Caco-2 (cell line): ENCODE measurements around the gene SCGB3A1. TPM values are rescaled to one million over a fixed set of nuclear protein-coding genes. Genes with fewer than 3 reads are reported as not detected.

Source experiments
- BruUV-seq: library from RNA; stranded (reverse); fragments of 400-500 nt; replicated peaks from 2 replicates; lab custom pipeline; 2021; lab: Mats Ljungman, UMichigan
- CTCF ChIA-PET: fragments of 300-600 bp; sonication (Branson Sonifier 250); formaldehyde crosslinking; loops from one replicate; lab custom pipeline; 2022; ENCODE audit warnings: antibody characterized with exemption; lab: Charles Lee
- POLR2A ChIA-PET: fragments of 300-600 bp; sonication (Branson Sonifier 250); formaldehyde crosslinking; loops from one replicate; lab custom pipeline; 2022; ENCODE audit warnings: antibody characterized with exemption; lab: Charles Lee
- DNase-seq, 2 experiments: peaks; one replicate each; pipeline versions ENCODE4 v3.0.0 to v3.0.0-alpha.2; 2020 to 2022
- H3K27me3 ChIP-seq: replicated peaks from 2 replicates; pipeline ENCODE4 v1.6.0; 2011; ENCODE audit warnings: low read length; ENCODE audit not compliant: control insufficient read depth, insufficient read depth
- H3K36me3 ChIP-seq: 2 replicates; pipeline ENCODE4 v1.5.1; 2011; ENCODE audit warnings: low read length; ENCODE audit not compliant: control insufficient read depth, insufficient read depth
- H3K4me1 ChIP-seq: fragments of 250-450 bp; sonication (Bioruptor Pico); 2 replicates; pipeline ENCODE4 v1.5.1; 2020; ENCODE audit warnings: mild to moderate bottlenecking
- H3K4me3 ChIP-seq: 2 replicates; pipeline ENCODE4 v1.5.1; 2011; ENCODE audit warnings: low read depth, mild to moderate bottlenecking, control low read depth, low read length
- H3K9me3 ChIP-seq: fragments of 250-450 bp; sonication (Bioruptor Pico); 2 replicates; pipeline ENCODE4 v1.5.1; 2020; ENCODE audit warnings: mild to moderate bottlenecking, moderate library complexity
- H3K27ac Mint-ChIP-seq: one replicate; pipeline ENCODE4 v1.8.0; 2022; ENCODE audit warnings: mixed read lengths; ENCODE audit not compliant: unreplicated experiment
- H3K27me3 Mint-ChIP-seq: one replicate; pipeline ENCODE4 v1.8.0; 2022; ENCODE audit warnings: mixed read lengths; ENCODE audit not compliant: insufficient read depth, unreplicated experiment
- H3K36me3 Mint-ChIP-seq: one replicate; pipeline ENCODE4 v1.8.0; 2022; ENCODE audit warnings: mild to moderate bottlenecking, mixed read lengths; ENCODE audit not compliant: insufficient read depth, unreplicated experiment
- H3K4me1 Mint-ChIP-seq: one replicate; pipeline ENCODE4 v1.8.0; 2022; ENCODE audit warnings: low read depth, mixed read lengths; ENCODE audit not compliant: unreplicated experiment
- H3K4me3 Mint-ChIP-seq: one replicate; pipeline ENCODE4 v1.8.0; 2022; ENCODE audit warnings: mild to moderate bottlenecking, moderate library complexity, mixed read lengths; ENCODE audit not compliant: unreplicated experiment
- H3K9me3 Mint-ChIP-seq: one replicate; pipeline ENCODE4 v1.8.0; 2022; ENCODE audit warnings: mixed read lengths; ENCODE audit not compliant: unreplicated experiment
- intact Hi-C: fragments of 100-400 bp; cut with micrococcal nuclease; formaldehyde crosslinking; loops from one replicate; pipeline ENCODE4 v1.10.0; 2022; ENCODE audit not compliant: unreplicated experiment
- total RNA-seq: library from RNA; stranded (reverse); gene quantifications from 2 replicates; pipeline ENCODE4 v1.2.3, GENCODE V29; 2022
- TF ChIP-seq, protein P1 (sequence below), 2 experiments: fragments of 200-600 bp in 1 of 2; IDR thresholded peaks; 1 replicate in 1 of 2; 2 replicates in 1 of 2; pipeline versions ENCODE4 v1.5.1 to v1.8.0; 2011 to 2022; ENCODE audit warnings: antibody characterized with exemption in 1 of 2, control low read depth in 1 of 2, inconsistent platforms in 1 of 2, low read depth in 1 of 2, low read length in 1 of 2, mild to moderate bottlenecking in 1 of 2, moderate library complexity in 1 of 2; ENCODE audit not compliant: insufficient read depth in 1 of 2, severe bottlenecking in 1 of 2, unreplicated experiment in 1 of 2

SCGB3A1 gene
- total RNA-seq, 1 experiment from 2014 or later = not detected

DNA sequence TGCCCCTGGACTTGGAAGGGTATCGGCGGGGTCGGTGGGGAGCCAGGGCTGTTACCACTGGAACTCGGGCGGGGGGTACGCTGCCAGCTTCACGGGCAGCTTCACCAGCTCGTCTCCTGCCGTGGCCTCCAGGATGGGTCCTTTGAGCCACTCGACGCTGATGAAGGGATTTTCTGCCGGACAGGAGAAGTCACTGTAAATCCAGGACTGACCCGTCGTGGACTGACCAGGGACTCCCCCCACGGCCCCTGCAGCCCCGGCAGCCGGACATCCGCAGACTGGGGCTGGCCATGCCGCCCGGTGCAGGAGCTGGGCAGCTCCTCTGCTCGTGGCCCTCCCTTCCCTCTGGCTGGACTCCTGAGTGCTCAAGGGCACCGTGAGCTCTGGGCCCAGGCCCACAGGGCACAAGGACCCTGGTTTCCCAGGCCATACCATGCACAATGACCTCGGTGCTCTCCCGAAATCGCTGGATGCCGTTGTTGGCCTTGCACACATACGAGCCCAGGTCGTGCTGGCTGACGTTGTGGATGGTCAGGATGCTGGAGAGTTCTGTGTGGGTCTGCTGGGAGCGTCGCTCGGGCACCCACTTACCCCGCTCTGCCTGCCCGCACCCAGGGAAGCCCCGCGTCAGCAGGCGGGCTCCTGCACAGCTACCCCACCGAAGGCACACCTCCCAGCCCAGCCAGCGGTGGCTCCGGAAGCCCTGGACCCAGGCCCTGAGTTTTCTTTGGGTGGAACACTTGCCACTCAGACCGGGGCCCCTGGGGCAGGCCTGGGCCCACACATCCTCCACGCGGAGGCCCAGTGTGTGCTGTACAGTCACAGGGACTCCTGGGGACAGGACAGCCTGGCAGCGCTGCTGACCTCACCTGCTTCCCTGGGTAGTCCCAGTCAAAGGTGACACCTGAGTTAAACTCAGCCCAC lies 37.8 kb upstream of the SCGB3A1 start:
- H3K4me1 Mint-ChIP-seq = no peaks in the 10 kb centered on the region
- BruUV-seq = no TSS peak
- H3K27me3 ChIP-seq = no peaks in the 10 kb centered on the region

DNA sequence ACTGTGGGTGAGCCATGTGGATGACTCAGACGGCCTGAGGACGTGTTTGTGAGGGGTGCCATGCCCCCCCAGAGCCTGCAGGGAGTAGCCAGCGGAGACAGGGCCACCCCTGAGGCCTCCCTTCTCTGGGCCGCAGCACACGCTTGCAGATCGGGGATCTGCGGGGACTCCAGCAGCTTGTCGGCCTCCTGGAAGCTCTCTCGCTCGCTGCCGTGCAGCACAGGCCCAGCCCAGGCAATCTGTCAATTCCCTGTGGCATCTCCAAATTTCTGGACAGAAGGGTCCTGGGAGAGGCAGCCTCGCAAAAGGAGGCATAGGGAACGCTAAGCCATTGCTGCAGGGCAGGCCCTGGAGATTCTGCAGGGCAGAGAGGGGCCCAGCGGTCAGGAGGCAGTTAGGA lies 36.9 kb upstream of the SCGB3A1 start:
- TF ChIP-seq, protein P1, sequence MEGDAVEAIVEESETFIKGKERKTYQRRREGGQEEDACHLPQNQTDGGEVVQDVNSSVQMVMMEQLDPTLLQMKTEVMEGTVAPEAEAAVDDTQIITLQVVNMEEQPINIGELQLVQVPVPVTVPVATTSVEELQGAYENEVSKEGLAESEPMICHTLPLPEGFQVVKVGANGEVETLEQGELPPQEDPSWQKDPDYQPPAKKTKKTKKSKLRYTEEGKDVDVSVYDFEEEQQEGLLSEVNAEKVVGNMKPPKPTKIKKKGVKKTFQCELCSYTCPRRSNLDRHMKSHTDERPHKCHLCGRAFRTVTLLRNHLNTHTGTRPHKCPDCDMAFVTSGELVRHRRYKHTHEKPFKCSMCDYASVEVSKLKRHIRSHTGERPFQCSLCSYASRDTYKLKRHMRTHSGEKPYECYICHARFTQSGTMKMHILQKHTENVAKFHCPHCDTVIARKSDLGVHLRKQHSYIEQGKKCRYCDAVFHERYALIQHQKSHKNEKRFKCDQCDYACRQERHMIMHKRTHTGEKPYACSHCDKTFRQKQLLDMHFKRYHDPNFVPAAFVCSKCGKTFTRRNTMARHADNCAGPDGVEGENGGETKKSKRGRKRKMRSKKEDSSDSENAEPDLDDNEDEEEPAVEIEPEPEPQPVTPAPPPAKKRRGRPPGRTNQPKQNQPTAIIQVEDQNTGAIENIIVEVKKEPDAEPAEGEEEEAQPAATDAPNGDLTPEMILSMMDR (IDR thresholded peaks at IDR 0.05; ENCODE audit: insufficient read depth in 1 of 2, low read depth in 1 of 2, low read length in 1 of 2, severe bottlenecking in 1 of 2, unreplicated experiment in 1 of 2) = no peak
- Histone ChIP-seq H3K4me1 (no peaks in the 10 kb centered on the region), H3K9me3 (no peaks in the 10 kb centered on the region), H3K27me3 (no peaks in the 10 kb centered on the region), H3K4me3 (no peak overlapping the region), H3K36me3 (no peaks in the 10 kb centered on the region)
- Mint-ChIP-seq H3K27ac (no peak overlapping the region), H3K9me3 (no peaks in the 10 kb centered on the region), H3K4me3 (no peak overlapping the region), H3K27me3 (no peaks in the 10 kb centered on the region), H3K36me3 (no peaks in the 10 kb centered on the region), H3K4me1 (no peaks in the 10 kb centered on the region)
- ChIA-PET CTCF (no interaction called here), POLR2A (no interaction called here)
- BruUV-seq = no TSS peak
- intact Hi-C loops = no loop called here
- no peak for DNase-seq

More for the DNA sequence above, 37.8 kb upstream of the SCGB3A1 start:
- DNase-seq = no peak
- no peaks in the 10 kb centered on the region for H3K36me3 ChIP-seq
- Mint-ChIP-seq H3K36me3 (no peaks in the 10 kb centered on the region), H3K27ac (no peak overlapping the region), H3K27me3 (no peaks in the 10 kb centered on the region), H3K4me3 (no peak overlapping the region), H3K9me3 (no peaks in the 10 kb centered on the region)
- intact Hi-C loops = no loop called here
- H3K4me3 ChIP-seq = no peak overlapping the region
- ChIA-PET CTCF (no interaction called here), POLR2A (no interaction called here)
- TF ChIP-seq, protein P1 (IDR thresholded peaks at IDR 0.05; ENCODE audit: insufficient read depth in 1 of 2, low read depth in 1 of 2, low read length in 1 of 2, severe bottlenecking in 1 of 2, unreplicated experiment in 1 of 2) = no peak
- H3K4me1 ChIP-seq = no peaks in the 10 kb centered on the region
- H3K9me3 ChIP-seq = no peaks in the 10 kb centered on the region

- Mint-ChIP-seq H3K27me3 (no peaks in the 10 kb centered on the region), H3K9me3 (no peaks in the 10 kb centered on the region), H3K27ac (no peak overlapping the region), H3K4me3 (no peak overlapping the region), H3K36me3 (no peaks in the 10 kb centered on the region), H3K4me1 (no peaks in the 10 kb centered on the region)
- DNase-seq = no peak
- ChIA-PET CTCF (no interaction called here), POLR2A (no interaction called here)
- H3K9me3 ChIP-seq = no peaks in the 10 kb centered on the region
- TF ChIP-seq, protein P1 (IDR thresholded peaks at IDR 0.05; ENCODE audit: insufficient read depth in 1 of 2, low read depth in 1 of 2, low read length in 1 of 2, severe bottlenecking in 1 of 2, unreplicated experiment in 1 of 2) = no peak
- H3K36me3 ChIP-seq = no peaks in the 10 kb centered on the region
- H3K4me1 ChIP-seq = no peaks in the 10 kb centered on the region
- intact Hi-C loops = no loop called here
- no TSS peak for BruUV-seq
- H3K27me3 ChIP-seq = no peaks in the 10 kb centered on the region
- H3K4me3 ChIP-seq = no peak overlapping the region
These were observed 36.3 kb upstream of the SCGB3A1 start for GRCh38 chr5:180627386-180628120.
